HG03103 (cell line): Measurements from ENCODE around the gene ITGB2.
"Not testable (repeated sequence)": the region's sequence is repeated elsewhere in the genome, so short reads cannot be mapped to it uniquely, and the experiment has no call there.

ENCODE experiments used
- ATAC-seq: cut with Tn5 transposase; IDR thresholded peaks from one replicate; pipeline ENCODE4 v1.9.1; 2021; ENCODE audit warnings: low read depth; ENCODE audit not compliant: unreplicated experiment

Gene ITGB2

GRCh38 chr21:44887126-44887806 lies 33.4 kb downstream of the ITGB2 start:
- ATAC-seq: no peak

- no peak for ATAC-seq
These were observed 34.3 kb downstream of the ITGB2 start for GRCh38 chr21:44886113-44887075.

- ATAC-seq: no peak
These were observed 35.1 kb downstream of the ITGB2 start for GRCh38 chr21:44885615-44886014.

GRCh38 chr21:44884097-44884496 lies 36.6 kb downstream of the ITGB2 start:
- no peak for ATAC-seq

GRCh38 chr21:44883250-44883649 lies 37.4 kb downstream of the ITGB2 start:
- ATAC-seq: no peak

GRCh38 chr21:44881198-44881872 lies 39.4 kb downstream of the ITGB2 start:
- no peak for ATAC-seq

GRCh38 chr21:44880405-44881197 lies 40.1 kb downstream of the ITGB2 start:
- ATAC-seq: no peak

GRCh38 chr21:44879238-44879637 lies 41.5 kb downstream of the ITGB2 start:
- ATAC-seq: not testable (repeated sequence)

- no peak for ATAC-seq
These were observed 42.4 kb downstream of the ITGB2 start for GRCh38 chr21:44878053-44878982.

GRCh38 chr21:44876849-44877575 lies 43.7 kb downstream of the ITGB2 start:
- ATAC-seq: no peak

- no peak for ATAC-seq
These were observed 45.4 kb downstream of the ITGB2 start for GRCh38 chr21:44875316-44875700.

GRCh38 chr21:44874497-44875315 lies 46.0 kb downstream of the ITGB2 start:
- ATAC-seq: no peak

- ATAC-seq: no peak
These were observed 46.5 kb downstream of the ITGB2 start for GRCh38 chr21:44874240-44874496.

GRCh38 chr21:44873356-44874239 lies 47.1 kb downstream of the ITGB2 start, which contains the start of gene PTTG1IP:
TSS of gene PTTG1IP (minus strand) at chr21:44873690. CDS start at chr21:44873616, 74 bp downstream.
- ATAC-seq: peak; percentile 62

GRCh38 chr21:44872649-44873355 lies 47.9 kb downstream of the ITGB2 start:
- ATAC-seq: no peak

GRCh38 chr21:44872323-44872648 lies 48.4 kb downstream of the ITGB2 start:
- ATAC-seq: no peak
